DOHH2 (cell line): ENCODE data around the gene CRIM1.

Experiments
- H3F3A ChIP-seq: fragments of 200-600 bp; sonication (generic), shearing (Covaris generic); 2 replicates; pipeline ENCODE4 v1.6.0; 2016; ENCODE audit warnings: antibody characterized with exemption, mild to moderate bottlenecking; ENCODE audit not compliant: control insufficient read depth, insufficient read depth
- H3K27ac ChIP-seq: fragments of 200-600 bp; sonication (generic); 2 replicates; pipeline ENCODE4 v1.5.1; 2014; ENCODE audit warnings: low read depth, mild to moderate bottlenecking, low read length, moderate library complexity
- H3K27me3 ChIP-seq: fragments of 200-600 bp; sonication (generic); 2 replicates; pipeline ENCODE4 v1.6.1; 2014; ENCODE audit warnings: mild to moderate bottlenecking, low read length, mixed read lengths; ENCODE audit not compliant: control insufficient read depth
- H3K36me3 ChIP-seq: fragments of 200-600 bp; sonication (generic); 2 replicates; pipeline ENCODE4 v1.6.1; 2014; ENCODE audit warnings: mild to moderate bottlenecking, low read length, moderate library complexity, mixed read lengths; ENCODE audit not compliant: control insufficient read depth
- H3K4me1 ChIP-seq: fragments of 200-600 bp; sonication (generic); 2 replicates; pipeline ENCODE4 v1.6.1; 2014; ENCODE audit warnings: mild to moderate bottlenecking, low read length, mixed read lengths; ENCODE audit not compliant: control insufficient read depth
- H3K4me2 ChIP-seq: fragments of 200-600 bp; sonication (generic); 2 replicates; pipeline ENCODE4 v1.6.0; 2014; ENCODE audit warnings: mild to moderate bottlenecking, low read length, moderate library complexity
- H3K4me3 ChIP-seq: fragments of 200-600 bp; sonication (generic); 2 replicates; pipeline ENCODE4 v1.5.1; 2014; ENCODE audit warnings: mild to moderate bottlenecking, low read length, mixed read lengths
- H3K79me2 ChIP-seq: fragments of 200-600 bp; sonication (generic); 2 replicates; pipeline ENCODE4 v1.6.1; 2014; ENCODE audit warnings: mild to moderate bottlenecking, low read length, mixed read lengths; ENCODE audit not compliant: control insufficient read depth
- H3K9me2 ChIP-seq: fragments of 200-600 bp; sonication (generic); replicated peaks from 2 replicates; pipeline ENCODE4 v1.6.1; 2014; ENCODE audit warnings: mild to moderate bottlenecking, low read length, mixed read lengths; ENCODE audit not compliant: control insufficient read depth
- H3K9me3 ChIP-seq: fragments of 200-600 bp; sonication (generic); 2 replicates; pipeline ENCODE4 v1.6.1; 2014; ENCODE audit warnings: antibody characterized with exemption, low read length, mixed read lengths; ENCODE audit not compliant: control insufficient read depth, insufficient read depth
- H4K20me1 ChIP-seq: fragments of 200-600 bp; sonication (generic); 2 replicates; pipeline ENCODE4 v1.6.0; 2014; ENCODE audit warnings: low read depth, mild to moderate bottlenecking, antibody characterized with exemption, low read length, moderate library complexity; ENCODE audit not compliant: control insufficient read depth, insufficient read depth
- CTCF ChIP-seq: fragments of 200-600 bp; sonication (generic); IDR thresholded peaks from one replicate; pipeline ENCODE4 v1.5.1; 2014; ENCODE audit warnings: antibody characterized with exemption, mild to moderate bottlenecking, low read depth, low read length; ENCODE audit not compliant: poor library complexity, severe bottlenecking
- EZH2phosphoT487 ChIP-seq: fragments of 200-600 bp; sonication (generic); IDR thresholded peaks from 2 replicates; pipeline ENCODE4 v1.6.1; 2017; ENCODE audit warnings: borderline replicate concordance, mild to moderate bottlenecking, antibody characterized with exemption, low read length, moderate library complexity, mixed read lengths

The CRIM1 gene

GRCh38 chr2:36484454-36484853 is 128.9 kb downstream of the CRIM1 start:
- no peak for TF ChIP-seq EZH2phosphoT487
- H3F3A ChIP-seq: no peaks in the 10 kb centered on the region
- no peaks in the 10 kb centered on the region for H3K9me2 ChIP-seq
- H3K4me2 ChIP-seq: no peak overlapping the region
- H3K9me3 ChIP-seq: no peaks in the 10 kb centered on the region
- no peaks in the 10 kb centered on the region for H4K20me1 ChIP-seq
- no peaks in the 10 kb centered on the region for H3K4me1 ChIP-seq
- no peak overlapping the region for H3K4me3 ChIP-seq
- no peak overlapping the region for H3K27ac ChIP-seq
- H3K27me3 ChIP-seq: no peaks in the 10 kb centered on the region
- no peaks in the 10 kb centered on the region for H3K79me2 ChIP-seq
- H3K36me3 ChIP-seq: peaks cover 68% of the 10 kb centered on the region

- Histone ChIP-seq H3K4me2 (no peak overlapping the region), H3K4me3 (no peak overlapping the region), H3K27ac (no peak overlapping the region), H3K79me2 (no peaks in the 10 kb centered on the region), H3K27me3 (no peaks in the 10 kb centered on the region), H3K4me1 (no peaks in the 10 kb centered on the region), H3K9me2 (no peaks in the 10 kb centered on the region), H3F3A (no peaks in the 10 kb centered on the region), H3K9me3 (no peaks in the 10 kb centered on the region), H4K20me1 (no peaks in the 10 kb centered on the region), H3K36me3 (peaks cover 57% of the 10 kb centered on the region)
- TF ChIP-seq CTCF: no peak
- TF ChIP-seq EZH2phosphoT487: no peak
These were observed 129.9 kb downstream of the CRIM1 start for GRCh38 chr2:36485521-36485920.

- H3K9me2 ChIP-seq: no peaks in the 10 kb centered on the region
- no peaks in the 10 kb centered on the region for H3K79me2 ChIP-seq
- no peaks in the 10 kb centered on the region for H3K4me1 ChIP-seq
- no peak overlapping the region for H3K4me3 ChIP-seq
- no peak overlapping the region for H3K4me2 ChIP-seq
- H4K20me1 ChIP-seq: no peaks in the 10 kb centered on the region
- TF ChIP-seq CTCF: no peak
- no peak for TF ChIP-seq EZH2phosphoT487
- H3F3A ChIP-seq: no peaks in the 10 kb centered on the region
- H3K36me3 ChIP-seq: peaks cover 46% of the 10 kb centered on the region
- no peaks in the 10 kb centered on the region for H3K9me3 ChIP-seq
- no peak overlapping the region for H3K27ac ChIP-seq
- H3K27me3 ChIP-seq: no peaks in the 10 kb centered on the region
These were observed 131.0 kb downstream of the CRIM1 start for GRCh38 chr2:36486521-36487044.

GRCh38 chr2:36487947-36488346 is 132.4 kb downstream of the CRIM1 start:
- Histone ChIP-seq H3K79me2 (no peaks in the 10 kb centered on the region), H4K20me1 (no peaks in the 10 kb centered on the region), H3K27me3 (no peaks in the 10 kb centered on the region), H3K27ac (no peak overlapping the region), H3F3A (no peaks in the 10 kb centered on the region), H3K4me3 (no peak overlapping the region), H3K36me3 (peaks cover 39% of the 10 kb centered on the region), H3K9me3 (no peaks in the 10 kb centered on the region), H3K9me2 (no peaks in the 10 kb centered on the region), H3K4me1 (no peaks in the 10 kb centered on the region), H3K4me2 (no peak overlapping the region)
- TF ChIP-seq CTCF (no peak), EZH2phosphoT487 (no peak)
